NCI-H2107 treated with DMSO at 0.1 percent for 48 hours (cell line): Measurements from ENCODE around the gene UVRAG.

Experiments
- DNase-seq: peaks from one replicate; lab custom pipeline; 2025; ENCODE audit not compliant: unreplicated experiment; lab: John Stamatoyannopoulos, UW

UVRAG gene

DNA sequence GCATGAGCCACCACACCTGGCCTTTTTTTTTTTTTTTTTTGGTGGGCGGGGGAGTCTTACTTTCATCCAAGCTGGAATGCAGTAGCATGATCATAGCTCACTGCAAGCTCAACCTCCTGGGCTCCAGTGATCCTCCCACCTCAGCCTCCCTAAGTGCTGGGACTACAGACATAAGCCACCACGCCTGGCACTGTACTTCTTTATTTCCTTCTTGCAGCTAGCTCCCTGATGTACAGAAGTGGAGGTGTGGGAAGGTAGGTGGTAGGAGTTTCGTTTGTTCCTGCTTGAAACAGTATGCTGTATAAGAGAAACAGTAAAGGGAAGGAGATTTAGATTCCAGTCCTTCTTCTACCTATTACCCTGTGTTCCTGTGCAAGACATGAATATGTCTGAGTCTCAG, 319.2 kb downstream of the UVRAG start:
- DNase-seq, result no peak

DNA sequence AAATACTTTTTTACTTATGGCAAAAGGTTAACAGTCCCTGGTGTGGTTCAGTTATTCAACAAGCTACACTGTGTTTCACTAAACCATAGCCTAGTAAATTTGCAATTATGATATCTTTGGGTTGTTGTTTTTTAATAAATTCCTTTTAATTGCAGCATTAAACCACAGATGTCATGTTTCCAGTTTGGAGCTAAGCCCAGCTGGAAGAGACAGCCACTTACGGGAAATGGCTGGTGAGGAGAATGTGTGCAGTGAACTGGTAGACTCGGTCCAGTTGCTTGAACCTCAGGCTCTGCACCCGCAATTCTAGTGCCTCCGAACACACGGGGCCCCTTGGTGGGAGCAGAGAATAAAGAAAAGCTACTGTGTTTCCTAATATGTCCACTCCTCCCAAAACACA, 320.5 kb downstream of the UVRAG start:
- no peak for DNase-seq

GRCh38 chr11:76139314-76139713, 324.3 kb downstream of the UVRAG start:
- DNase-seq, result no peak

GRCh38 chr11:76140912-76141574, 326.0 kb downstream of the UVRAG start:
- no peak for DNase-seq

DNA sequence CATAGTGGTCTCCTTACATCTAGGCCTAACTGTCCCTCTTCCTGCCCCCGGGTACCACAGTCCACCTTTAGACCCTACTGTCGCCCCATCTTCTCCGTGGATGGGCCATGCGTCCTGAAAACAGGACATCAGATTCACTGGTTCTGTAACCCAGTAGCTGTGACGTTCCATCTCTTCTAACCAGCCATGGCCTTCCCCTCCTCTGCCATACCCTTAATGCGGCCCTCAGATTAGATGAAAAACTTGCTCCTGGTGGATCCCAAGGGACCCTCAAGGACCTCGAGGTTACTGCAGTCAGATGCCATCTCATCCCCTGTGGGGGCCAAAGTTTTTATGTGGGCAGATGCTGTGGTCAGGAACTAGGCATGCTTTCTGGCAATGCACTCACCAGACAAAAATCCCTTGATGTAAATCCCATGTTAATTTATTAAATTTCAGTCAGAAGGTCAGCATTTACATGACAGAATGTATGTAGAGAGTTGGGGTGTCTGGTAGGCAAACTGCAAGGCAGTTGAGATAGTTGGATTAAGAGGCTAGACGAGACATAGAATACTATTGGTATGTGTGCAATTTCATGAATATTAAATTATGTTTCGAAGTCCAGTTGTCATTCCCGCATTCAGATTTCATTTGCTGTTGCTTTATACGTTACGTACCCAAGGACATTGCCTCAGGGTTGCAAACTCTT, 327.0 kb downstream of the UVRAG start:
- DNase-seq, result no peak

- no peak for DNase-seq
Observed at GRCh38 chr11:76143274-76143673, 328.3 kb downstream of the UVRAG start.

- DNase-seq, result no peak
Observed at GRCh38 chr11:76147106-76147740, 332.2 kb downstream of the UVRAG start.

DNA sequence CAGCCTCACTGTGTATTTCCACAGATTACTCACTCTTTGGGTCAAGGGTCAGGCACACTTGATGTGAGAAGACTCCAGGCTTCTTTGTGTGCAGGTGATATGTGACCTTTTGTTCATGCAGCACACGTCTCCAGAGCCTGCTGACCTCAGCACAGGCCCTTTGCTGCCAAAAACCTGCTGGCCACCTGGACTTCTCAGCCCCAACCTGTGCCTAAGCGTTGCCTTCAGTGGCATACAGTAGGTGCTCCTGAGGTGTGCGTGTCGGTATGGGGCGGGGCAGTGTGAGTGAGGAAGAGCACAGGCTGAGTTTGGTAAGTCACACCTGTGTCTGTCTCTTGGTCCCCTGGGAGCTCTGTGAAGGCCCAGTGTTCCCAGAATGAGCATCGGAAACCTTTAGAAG, 333.2 kb downstream of the UVRAG start:
- no peak for DNase-seq

DNA sequence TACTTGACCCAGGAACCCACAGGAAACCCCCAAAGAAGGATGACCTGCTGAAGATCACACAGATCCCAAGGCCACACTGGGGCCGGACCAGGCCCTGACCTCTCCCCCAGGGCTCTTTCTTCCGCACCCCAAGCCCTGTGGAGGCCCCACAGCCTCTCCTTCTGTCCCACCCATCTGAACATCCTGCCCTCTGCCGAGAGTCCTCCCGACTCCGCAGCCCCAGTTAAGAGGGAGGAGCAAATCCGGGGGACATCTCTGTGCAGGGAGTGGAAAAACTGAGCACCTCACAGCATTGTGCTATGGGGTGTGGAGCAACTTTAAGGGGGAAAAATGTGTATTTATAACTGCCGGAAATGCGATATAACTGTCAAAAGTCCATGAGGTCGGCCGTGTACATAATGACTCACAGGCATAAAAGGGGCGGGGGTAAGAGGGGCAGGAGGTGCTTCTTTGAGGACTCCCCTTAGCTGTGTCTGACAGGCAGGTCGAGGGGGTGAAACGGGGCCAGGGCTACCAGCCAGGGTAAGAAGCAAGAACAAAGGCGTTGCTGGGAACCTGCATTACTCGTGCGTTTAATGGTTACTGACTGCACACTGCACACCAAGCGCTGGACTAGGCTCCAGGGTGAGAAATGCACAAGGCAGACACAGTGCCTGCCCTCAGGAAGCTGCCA, 334.1 kb downstream of the UVRAG start:
- no peak for DNase-seq

DNA sequence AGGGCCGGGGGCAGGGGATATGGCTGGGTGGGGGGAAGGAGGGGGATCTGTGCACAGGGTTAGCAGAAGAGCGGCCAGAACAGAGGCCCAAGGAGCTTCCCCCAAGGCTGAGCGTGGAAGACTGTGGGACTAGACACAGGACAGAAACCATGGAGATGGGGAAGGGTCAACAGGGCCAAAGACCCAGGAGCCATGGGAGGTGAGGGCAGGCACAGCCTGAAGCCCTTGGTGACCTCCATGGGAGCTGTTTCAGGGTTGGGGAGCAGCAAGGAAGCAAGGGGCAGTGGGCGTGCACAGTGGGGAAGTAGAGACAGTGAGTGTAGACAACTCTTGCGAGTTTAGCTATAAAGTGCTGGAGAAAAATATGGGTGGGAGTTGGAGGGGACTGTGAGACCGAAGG, 334.7 kb downstream of the UVRAG start:
- no peak for DNase-seq

DNA sequence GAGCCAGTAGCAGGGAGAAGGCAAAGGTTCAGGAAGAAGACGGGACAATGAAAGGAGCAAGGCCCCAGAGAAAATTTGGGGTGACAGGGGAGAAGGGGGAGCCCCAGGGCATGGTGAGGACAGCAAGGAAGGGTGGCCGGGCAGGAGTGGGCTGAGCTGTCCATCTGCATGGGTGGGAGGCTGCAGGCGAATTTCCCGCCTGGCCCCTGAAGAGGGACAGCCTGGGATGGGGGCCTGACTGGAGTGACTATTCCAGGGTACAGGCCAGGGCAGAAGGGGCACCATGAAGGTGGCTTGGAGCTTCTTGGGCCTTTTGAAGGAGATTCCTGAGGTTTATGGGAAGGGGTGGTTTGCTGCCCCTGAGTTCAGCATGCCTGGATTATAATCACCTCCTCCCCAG, 335.1 kb downstream of the UVRAG start:
- DNase-seq, result no peak

DNA sequence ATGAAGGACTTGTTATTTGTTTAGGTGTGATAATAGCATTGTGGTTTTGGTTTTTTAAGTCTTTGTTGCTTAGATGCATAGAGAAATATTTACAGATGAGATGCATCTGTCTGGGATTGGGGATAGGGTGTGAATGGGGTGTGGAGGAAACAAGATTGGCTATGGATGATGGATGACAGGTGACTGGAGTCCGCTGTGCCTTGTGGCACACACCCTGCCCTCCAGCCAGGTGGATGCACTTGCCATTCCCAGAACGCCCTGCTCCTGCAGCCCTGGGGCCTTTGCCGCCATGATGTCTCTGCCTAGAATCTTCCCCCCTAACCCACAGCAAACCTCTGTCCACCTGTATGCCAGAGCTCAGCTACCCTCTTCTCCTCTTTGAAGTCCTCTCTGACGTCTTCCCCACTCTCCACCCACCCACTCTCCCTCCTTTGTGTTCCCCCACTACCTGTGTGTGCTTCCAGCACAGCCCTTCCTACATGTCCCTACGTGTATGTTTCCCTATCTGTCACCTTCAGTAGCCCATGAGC, 336.6 kb downstream of the UVRAG start:
- peak; percentile 96 for DNase-seq

DNA sequence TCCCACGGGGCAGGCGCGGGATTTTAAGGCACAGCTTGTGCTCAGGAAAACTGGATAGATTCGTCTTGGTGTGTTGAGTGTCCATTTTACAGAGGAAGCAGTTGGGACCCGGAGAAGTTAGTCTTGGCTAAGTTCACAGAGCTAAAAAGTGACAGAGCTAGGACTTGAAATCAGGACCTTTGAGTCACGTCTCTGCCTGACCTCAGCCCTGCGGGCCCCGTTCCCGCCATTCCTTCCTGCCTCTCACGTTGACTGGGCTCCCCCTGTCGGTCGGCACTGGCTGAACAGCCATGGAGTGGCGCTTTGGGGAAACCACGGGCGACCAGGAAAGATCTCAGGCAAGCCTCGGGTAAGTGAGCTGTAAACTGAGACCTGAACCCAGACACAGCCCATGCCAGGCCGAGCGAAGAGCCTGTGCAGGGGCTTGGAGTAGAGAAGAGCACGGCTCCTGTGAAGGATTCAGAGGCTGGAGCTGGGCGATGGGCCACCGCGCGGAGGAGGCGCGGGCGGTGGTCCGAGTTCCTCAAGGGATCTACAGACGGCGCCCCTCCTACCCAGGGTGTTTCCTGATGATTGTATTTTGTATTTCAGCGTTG, 337.2 kb downstream of the UVRAG start:
- no peak for DNase-seq

- DNase-seq, result no peak
Observed at GRCh38 chr11:76152741-76153570, 337.9 kb downstream of the UVRAG start.

- DNase-seq, result no peak
Observed at GRCh38 chr11:76153571-76153923, 338.5 kb downstream of the UVRAG start.

GRCh38 chr11:76155500-76156227, 340.7 kb downstream of the UVRAG start:
- no peak for DNase-seq

DNA sequence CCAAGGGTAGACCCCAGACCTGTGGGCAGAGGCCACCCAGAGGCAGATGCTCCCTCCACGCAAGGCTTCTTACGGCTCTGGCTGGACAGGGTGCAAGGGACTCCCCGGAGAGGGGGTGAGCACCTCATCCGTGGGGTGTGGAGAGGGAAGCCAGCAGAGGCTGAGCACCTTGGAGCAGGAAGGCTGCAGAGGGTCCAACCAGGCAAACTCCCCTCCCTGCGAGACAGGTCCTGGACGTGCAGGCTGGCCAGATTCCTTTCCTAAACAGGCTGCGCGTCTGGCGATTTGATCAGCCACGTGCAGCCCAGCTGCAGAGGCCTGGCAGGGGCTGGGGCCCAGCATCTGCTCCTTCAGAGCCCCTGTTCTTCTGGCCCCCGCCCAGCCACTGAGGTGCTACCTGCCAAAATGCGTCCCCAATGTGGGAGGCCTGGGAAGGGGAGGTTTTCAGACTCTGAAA, 342.0 kb downstream of the UVRAG start:
- DNase-seq, result no peak

DNA sequence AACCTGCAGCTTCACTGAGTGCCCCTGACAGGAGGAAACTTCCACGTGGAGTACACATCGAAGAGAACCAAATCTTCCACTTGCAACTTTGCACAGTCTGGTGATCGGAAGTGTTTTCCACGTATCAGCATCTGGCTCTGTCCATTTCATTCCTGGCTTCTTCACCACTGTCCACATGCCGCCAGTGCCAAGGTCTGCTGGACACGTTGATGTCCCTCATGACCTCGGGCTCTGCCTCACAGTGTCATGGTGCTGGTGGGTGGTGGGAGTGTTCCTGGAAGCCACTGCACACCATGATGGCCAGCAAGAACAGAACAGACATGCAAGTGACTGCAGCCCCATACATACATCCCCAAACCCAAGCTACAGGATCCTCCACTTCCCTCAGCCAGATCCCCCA, 342.9 kb downstream of the UVRAG start:
- DNase-seq, result no peak

DNA sequence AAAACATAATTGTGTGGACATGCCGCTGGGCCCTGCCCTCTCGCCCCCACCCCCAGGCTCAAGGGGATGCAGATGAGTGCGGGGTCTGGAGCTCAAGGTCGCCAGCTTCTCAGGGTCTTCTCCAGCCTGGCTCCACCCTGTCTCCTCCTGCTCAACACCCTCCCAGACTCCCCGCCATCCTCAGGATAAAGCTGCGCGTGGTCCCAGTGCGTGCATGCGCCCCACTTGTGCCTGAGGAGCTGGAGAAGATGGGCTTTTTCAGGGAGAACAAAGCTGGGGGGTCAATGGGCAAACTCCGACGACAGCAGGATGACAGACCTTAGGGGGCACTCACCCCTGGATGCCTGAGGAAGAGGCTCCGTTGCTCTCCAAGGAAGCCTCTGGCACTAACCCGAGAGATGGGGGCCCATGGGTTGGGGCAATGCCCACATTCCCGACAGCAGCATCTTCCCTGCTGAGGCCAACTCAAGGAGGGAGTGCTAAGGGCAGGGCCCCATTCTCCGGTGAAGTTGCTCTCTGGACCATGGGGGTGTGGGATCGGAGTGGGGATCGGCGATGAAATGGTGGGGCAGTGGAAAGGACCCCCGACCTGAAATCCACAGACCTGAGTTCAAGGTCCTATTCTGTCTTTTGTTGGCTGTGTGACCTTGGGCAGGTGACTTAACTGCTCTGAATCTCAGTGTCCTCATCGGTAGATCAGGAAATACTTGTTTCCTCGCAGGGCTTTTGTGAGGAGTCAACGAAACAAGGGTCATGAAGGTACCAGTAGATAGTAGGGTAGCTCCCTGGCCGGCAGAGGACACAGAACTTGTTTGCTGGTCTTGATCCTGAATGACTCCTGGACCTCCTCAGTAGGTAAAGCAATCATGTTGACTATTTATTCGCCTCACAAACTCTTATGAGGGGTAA, 343.6 kb downstream of the UVRAG start:
- no peak for DNase-seq
